Measurements from ENCODE around the gene MLH3. TPM values are rescaled to one million over a fixed set of nuclear protein-coding genes. Genes with fewer than 3 reads are reported as not detected.
A peak's percentile ranks its signal among the peaks of the same experiment; 100 is the strongest.
"Not testable (repeated sequence)": the region's sequence is repeated elsewhere in the genome, so short reads cannot be mapped to it uniquely, and the experiment has no call there.

MLH3 gene
- polyA plus RNA-seq, 1 of the 3 experiments (the other 2 are of a cell fraction): 3.8 TPM

- TF ChIP-seq USF2 (IDR thresholded peaks at IDR 0.05; ENCODE audit: borderline replicate concordance, low read depth, low read length): no peak
- TF ChIP-seq ELF1 (IDR thresholded peaks at IDR 0.05): no peak
- peak; percentile 9; the same call in 1 of the 2 replicates for TF ChIP-seq RAD21 (IDR thresholded peaks at IDR 0.05; ENCODE audit: low read length)
- no peak for TF ChIP-seq CTCF (IDR thresholded peaks at IDR 0.05)
- peak; percentile 92 for TF ChIP-seq RXRA (IDR thresholded peaks at IDR 0.05; ENCODE audit: borderline replicate concordance, low read depth)
- no peak for TF ChIP-seq NFIC (IDR thresholded peaks at IDR 0.05; ENCODE audit: borderline replicate concordance)
- TF ChIP-seq JUND (IDR thresholded peaks at IDR 0.05): no peak
- peak; percentile 73; the same call in 1 of the 2 replicates for TF ChIP-seq SIN3A (IDR thresholded peaks at IDR 0.05; ENCODE audit: borderline replicate concordance, low read depth, low read length)
- no peak; a peak in 1 of 4 replicates for TF ChIP-seq EP300 (IDR thresholded peaks at IDR 0.05; ENCODE audit: borderline replicate concordance in 1 of 2, low read depth in 1 of 2, low read length in 1 of 2)
Observed at GRCh38 chr14:75069121-75069810, 18.0 kb upstream of the MLH3 start, which contains the start of gene ZC2HC1C (continued).

DNA sequence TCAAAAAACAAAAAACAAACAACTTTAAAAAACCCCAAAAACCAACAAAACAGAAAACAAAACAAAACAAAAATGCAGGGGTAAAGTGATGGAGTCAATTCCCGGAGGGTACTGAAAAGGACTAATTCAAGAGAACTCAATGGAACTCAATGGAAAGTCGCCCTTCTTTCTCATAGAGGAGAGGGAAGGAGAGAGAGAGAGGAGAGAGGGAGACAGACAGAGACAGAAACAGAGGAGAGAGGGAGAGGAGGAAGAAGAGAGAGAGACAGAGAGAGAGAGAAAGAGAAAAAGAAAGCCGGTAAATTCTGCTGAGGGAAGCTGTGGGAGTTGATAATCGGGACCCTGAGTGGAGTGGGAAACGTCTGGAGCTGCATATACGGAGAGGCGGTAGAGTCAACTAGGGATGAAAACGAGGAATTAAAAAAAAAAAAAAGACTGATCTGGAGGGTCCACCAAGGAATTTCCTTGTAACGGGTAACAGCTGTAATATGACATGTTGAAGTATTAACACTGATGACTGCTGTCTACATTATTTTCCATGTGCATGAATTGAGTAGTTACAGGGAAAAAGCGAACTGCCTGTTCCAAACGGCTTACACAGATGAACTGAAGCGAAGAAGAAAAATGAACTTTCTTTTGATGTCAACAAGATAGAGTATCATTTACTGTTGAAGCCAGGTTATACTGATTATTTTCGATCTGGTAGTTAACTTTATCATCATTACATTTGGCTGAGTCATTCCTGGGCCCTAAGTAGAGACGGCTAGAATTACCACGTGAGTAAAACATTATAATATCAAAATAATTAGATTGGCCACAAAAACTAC is 17.2 kb upstream of the MLH3 start:
- Histone ChIP-seq H3K36me3 (replicated peaks in 1 of 2; ENCODE audit: control insufficient read depth in 1 of 2, insufficient read depth in 2 of 2, low read length in 1 of 2) (no peaks in the 10 kb centered on the region), H3K9me2 (no peaks in the 10 kb centered on the region), H3K4me3 (ENCODE audit: low read depth in 2 of 2, low read length in 1 of 2) (peak overlapping the region; percentile 59 to 69), H2AFZ (ENCODE audit: low read depth) (peak overlapping the region; percentile 85), H4K20me1 (ENCODE audit: insufficient read depth) (no peaks in the 10 kb centered on the region), H3K9ac (peak overlapping the region; percentile 84), H3K27ac (ENCODE audit: low read depth in 2 of 2, low read length in 1 of 2) (peak overlapping the region; percentile 84 to 98), H3K4me2 (peak overlapping the region; percentile 84), H3K9me3 (no peaks in the 10 kb centered on the region), H3F3A (replicated peaks; ENCODE audit: insufficient read depth) (peaks cover 11% of the 10 kb centered on the region), H3K4me1 (ENCODE audit: control insufficient read depth in 1 of 2, insufficient read depth in 2 of 2, low read depth in 1 of 2, low read length in 1 of 2) (peaks cover 0 to 14% of the 10 kb centered on the region in 2 experiments; a peak in 1 of 4 replicates), H3K79me2 (ENCODE audit: insufficient read depth) (peaks cover 19% of the 10 kb centered on the region), H3K27me3 (ENCODE audit: insufficient read depth) (no peaks in the 10 kb centered on the region)
- 8% methylated on average over 15 of the region's 15 CpGs for WGBS (ENCODE audit: low lambda C conversion rate)
- TF ChIP-seq FOSL2 (IDR thresholded peaks at IDR 0.05; ENCODE audit: borderline replicate concordance, low read depth) (peak; percentile 49; the same call in 1 of the 2 replicates), RCOR1 (IDR thresholded peaks at IDR 0.05; ENCODE audit: low read length) (no peak), EP300 (IDR thresholded peaks at IDR 0.05; ENCODE audit: borderline replicate concordance in 1 of 2, low read depth in 1 of 2, low read length in 1 of 2) (peak in 1 of 2 experiments; percentile 77; a peak in 2 of 4 replicates), SIN3A (IDR thresholded peaks at IDR 0.05; ENCODE audit: borderline replicate concordance, low read depth, low read length) (no peak), TCF12 (IDR thresholded peaks at IDR 0.05) (peak; percentile 31; the same call in 1 of the 2 replicates), MAX (IDR thresholded peaks at IDR 0.05; ENCODE audit: low read depth) (no peak), PBX3 (IDR thresholded peaks at IDR 0.05) (peak; percentile 33; the same call in 1 of the 2 replicates)
- ChIA-PET POLR2A (interaction anchor here (0.7 to 1.9 kb wide), 4 partner anchors 9 to 146 kb away, joined by 3 to 6 read pairs (median 4); partner anchors contain the start of genes PGF and RPS6KL1), CTCF (interaction anchor here (0.8 to 3.8 kb wide), 7 partner anchors 8 to 208 kb away, joined by 3 to 15 read pairs (median 4); no protein-coding TSS in a partner anchor)
- DNase-seq: peak; percentile 29

DNA sequence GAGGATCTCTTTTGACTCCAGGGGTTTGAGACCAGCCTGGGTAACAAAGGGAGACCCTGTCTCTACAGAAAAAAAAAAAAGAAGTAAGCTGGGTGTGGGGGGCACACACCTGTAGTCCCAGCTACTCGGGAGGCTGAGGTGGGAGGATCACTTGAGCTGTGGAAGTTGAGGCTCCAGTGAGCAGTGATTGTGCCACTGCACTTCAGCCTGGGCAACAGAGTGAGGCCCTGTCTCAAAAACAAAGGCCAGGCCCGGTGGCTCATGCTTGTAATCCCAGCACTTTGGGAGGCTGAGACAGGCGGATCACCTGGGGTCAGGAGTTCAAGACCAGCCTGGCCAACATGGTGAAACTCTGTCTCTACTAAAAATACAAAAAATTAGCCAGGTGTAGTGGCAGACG is 16.5 kb upstream of the MLH3 start:
- Histone ChIP-seq H3K4me2 (peak overlapping the region; percentile 84), H3F3A (replicated peaks; ENCODE audit: insufficient read depth) (peaks cover 11% of the 10 kb centered on the region), H3K4me1 (ENCODE audit: control insufficient read depth in 1 of 2, insufficient read depth in 2 of 2, low read depth in 1 of 2, low read length in 1 of 2) (peaks cover 0 to 16% of the 10 kb centered on the region in 2 experiments; a peak in 1 of 4 replicates), H3K4me3 (ENCODE audit: low read depth in 2 of 2, low read length in 1 of 2) (peak overlapping the region in 1 of 2 experiments; percentile 69; a peak in 1 of 4 replicates), H3K79me2 (ENCODE audit: insufficient read depth) (peaks cover 26% of the 10 kb centered on the region), H3K9ac (peak overlapping the region; percentile 84), H3K27ac (ENCODE audit: low read depth in 2 of 2, low read length in 1 of 2) (peak overlapping the region; percentile 84 to 98; a peak in 2 of 4 replicates)
- ChIA-PET CTCF (interaction anchor here (1.0 to 1.7 kb wide), 3 partner anchors 9 to 207 kb away, joined by 3 to 5 read pairs (median 4); no protein-coding TSS in a partner anchor), POLR2A (interaction anchor here (1.7 to 1.9 kb wide), 2 partner anchors 10 to 113 kb away, joined by 4 to 6 read pairs; partner anchors contain the start of gene PGF)
- H3K27me3 ChIP-seq (ENCODE audit: insufficient read depth); H2AFZ ChIP-seq (ENCODE audit: low read depth); H4K20me1 ChIP-seq (ENCODE audit: insufficient read depth); H3K36me3 ChIP-seq (replicated peaks in 1 of 2; ENCODE audit: control insufficient read depth in 1 of 2, insufficient read depth in 2 of 2, low read length in 1 of 2); H3K9me2 ChIP-seq; DNase-seq; H3K9me3 ChIP-seq: not testable (repeated sequence)
- 80% methylated on average over 4 of the region's 4 CpGs for WGBS (ENCODE audit: low lambda C conversion rate)

Data from SK-N-SH (cell line).